Thyroid gland (tissue), 4 donors: Measurements from ENCODE around the gene NF1.

Source experiments
- POLR2A ChIP-seq, 2 donors: fragments of 450-650 bp; IDR thresholded peaks; one replicate each; pipeline ENCODE4 v1.6.1; 2017; ENCODE audit warnings: antibody characterized with exemption in 2 of 2, mild to moderate bottlenecking in 2 of 2, moderate library complexity in 1 of 2
- TF ChIP-seq, protein P1 (sequence below), 6 experiments: fragments of 200-600 bp in 3 of 6; fragments of 450-650 bp in 3 of 6; sonication (generic) in 3 of 6; IDR thresholded peaks; one replicate each; pipeline ENCODE4 v1.5.1; 2016 to 2019; ENCODE audit warnings: antibody characterized with exemption in 6 of 6, mild to moderate bottlenecking in 2 of 6, inconsistent platforms in 1 of 6, moderate library complexity in 1 of 6

DNA sequence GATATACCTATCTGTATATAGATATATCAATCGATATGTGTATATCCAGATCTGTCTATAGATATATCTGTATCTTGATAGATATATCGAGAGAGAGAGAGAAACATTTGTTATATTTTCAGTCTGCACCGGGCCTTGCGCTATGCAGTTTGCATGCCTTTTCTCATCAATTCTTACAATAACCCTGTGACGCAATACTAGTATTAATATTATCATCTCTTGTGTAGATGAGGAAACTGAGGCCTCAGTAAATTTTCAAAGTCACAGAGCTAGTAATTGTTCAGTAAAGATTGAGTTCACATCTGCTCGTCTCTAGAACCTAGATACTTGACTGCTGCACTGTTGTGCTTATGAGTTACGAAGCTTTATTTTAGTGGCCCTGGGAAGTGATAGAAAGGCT lies 77.6 kb downstream of the NF1 start:
- TF ChIP-seq, protein P1, sequence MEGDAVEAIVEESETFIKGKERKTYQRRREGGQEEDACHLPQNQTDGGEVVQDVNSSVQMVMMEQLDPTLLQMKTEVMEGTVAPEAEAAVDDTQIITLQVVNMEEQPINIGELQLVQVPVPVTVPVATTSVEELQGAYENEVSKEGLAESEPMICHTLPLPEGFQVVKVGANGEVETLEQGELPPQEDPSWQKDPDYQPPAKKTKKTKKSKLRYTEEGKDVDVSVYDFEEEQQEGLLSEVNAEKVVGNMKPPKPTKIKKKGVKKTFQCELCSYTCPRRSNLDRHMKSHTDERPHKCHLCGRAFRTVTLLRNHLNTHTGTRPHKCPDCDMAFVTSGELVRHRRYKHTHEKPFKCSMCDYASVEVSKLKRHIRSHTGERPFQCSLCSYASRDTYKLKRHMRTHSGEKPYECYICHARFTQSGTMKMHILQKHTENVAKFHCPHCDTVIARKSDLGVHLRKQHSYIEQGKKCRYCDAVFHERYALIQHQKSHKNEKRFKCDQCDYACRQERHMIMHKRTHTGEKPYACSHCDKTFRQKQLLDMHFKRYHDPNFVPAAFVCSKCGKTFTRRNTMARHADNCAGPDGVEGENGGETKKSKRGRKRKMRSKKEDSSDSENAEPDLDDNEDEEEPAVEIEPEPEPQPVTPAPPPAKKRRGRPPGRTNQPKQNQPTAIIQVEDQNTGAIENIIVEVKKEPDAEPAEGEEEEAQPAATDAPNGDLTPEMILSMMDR (IDR thresholded peaks at IDR 0.05) = no peak
- no peak for TF ChIP-seq POLR2A (IDR thresholded peaks at IDR 0.05)
